ENCODE measurements around the gene ENO3. TPM values are rescaled to one million over a fixed set of nuclear protein-coding genes. Genes with fewer than 3 reads are reported as not detected.

ENO3 gene
- total RNA-seq, 1 donor from 2014 or later = 1,073 TPM

- DNase-seq (ENCODE audit: low read depth) = no peak
Measured at GRCh38 chr17:4936436-4936835, 14.5 kb upstream of the ENO3 start.

GRCh38 chr17:4937553-4937952 lies 13.4 kb upstream of the ENO3 start:
- no peak for DNase-seq (ENCODE audit: low read depth)

DNA sequence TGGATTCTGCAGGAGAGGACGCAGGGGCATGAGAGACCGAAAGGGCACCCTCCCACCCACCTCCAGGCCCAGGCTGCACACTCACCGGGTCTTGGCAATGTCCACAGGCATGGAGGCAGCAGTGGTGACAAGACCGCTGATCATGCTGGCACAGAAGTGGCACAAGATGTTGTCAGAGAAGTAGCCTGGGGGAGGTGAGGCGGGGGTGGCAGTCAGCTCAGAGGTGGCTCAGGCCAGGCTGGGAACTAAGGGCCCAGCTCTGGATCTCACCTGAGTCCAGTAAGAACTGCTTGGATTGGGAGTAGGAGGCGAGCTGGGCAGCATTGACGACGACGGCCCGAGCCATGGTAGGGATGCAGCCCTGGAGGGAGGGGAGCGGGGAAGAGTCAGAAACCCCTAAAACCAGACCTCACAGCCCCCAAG lies 12.8 kb upstream of the ENO3 start:
- no peak for DNase-seq (ENCODE audit: low read depth)

- DNase-seq (ENCODE audit: low read depth) = no peak
Measured at GRCh38 chr17:4938688-4939545, 12.0 kb upstream of the ENO3 start.

GRCh38 chr17:4939546-4939795 lies 11.4 kb upstream of the ENO3 start:
- DNase-seq (ENCODE audit: low read depth) = no peak

DNA sequence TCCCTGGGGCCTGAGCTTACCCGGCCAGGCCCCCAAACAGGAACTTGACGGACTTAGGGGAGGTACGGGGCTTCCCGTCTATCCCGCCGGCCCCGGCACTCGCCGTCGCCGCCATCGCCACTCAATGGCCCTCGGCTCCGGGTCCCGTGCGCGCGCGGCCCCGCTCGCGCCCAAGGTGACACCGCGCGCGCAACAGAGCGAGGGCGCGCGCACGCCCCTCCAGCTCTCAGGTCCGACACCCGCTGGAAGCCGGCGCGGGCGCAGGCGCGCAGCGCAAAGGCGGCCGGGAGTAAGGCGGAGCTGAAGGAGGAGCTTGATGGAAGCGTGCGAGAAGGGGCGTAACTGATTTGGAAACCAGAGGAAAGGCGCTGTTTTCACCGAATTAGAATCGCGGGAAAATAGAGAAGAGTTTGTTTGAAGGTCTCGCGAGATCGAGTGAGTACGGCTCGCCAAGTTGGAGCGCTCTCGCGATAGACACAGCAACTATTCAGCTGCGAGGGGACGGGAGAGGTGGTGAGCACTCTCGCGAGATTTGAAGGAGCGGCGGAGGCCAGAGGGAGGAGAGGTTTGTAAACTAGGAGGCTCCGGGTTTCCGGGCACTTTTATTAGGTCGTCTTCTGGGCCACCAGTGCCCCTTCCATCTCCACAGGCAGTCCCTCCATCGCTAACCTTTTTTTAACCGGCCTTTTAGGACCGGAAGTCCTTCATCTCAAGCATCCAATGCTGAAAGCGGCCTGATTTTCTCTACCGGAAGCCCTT lies 10.9 kb upstream of the ENO3 start, which contains the start of the genes RNF167 and SLC25A11:
TSS of gene RNF167 (plus strand) at position 473 of the 759 bp plus-strand sequence. CDS start 642 bp downstream, outside the sequence.
TSS of gene SLC25A11 (minus strand) at position 251 of the 759 bp plus-strand sequence. CDS start at position 115, 136 bp downstream.
- peak; percentile 99 for DNase-seq (ENCODE audit: low read depth)

- no peak for DNase-seq (ENCODE audit: low read depth)
Measured at GRCh38 chr17:4940555-4941318, 10.2 kb upstream of the ENO3 start.

- DNase-seq (ENCODE audit: low read depth) = no peak
Measured at GRCh38 chr17:4941319-4941610, 9.7 kb upstream of the ENO3 start.

DNA sequence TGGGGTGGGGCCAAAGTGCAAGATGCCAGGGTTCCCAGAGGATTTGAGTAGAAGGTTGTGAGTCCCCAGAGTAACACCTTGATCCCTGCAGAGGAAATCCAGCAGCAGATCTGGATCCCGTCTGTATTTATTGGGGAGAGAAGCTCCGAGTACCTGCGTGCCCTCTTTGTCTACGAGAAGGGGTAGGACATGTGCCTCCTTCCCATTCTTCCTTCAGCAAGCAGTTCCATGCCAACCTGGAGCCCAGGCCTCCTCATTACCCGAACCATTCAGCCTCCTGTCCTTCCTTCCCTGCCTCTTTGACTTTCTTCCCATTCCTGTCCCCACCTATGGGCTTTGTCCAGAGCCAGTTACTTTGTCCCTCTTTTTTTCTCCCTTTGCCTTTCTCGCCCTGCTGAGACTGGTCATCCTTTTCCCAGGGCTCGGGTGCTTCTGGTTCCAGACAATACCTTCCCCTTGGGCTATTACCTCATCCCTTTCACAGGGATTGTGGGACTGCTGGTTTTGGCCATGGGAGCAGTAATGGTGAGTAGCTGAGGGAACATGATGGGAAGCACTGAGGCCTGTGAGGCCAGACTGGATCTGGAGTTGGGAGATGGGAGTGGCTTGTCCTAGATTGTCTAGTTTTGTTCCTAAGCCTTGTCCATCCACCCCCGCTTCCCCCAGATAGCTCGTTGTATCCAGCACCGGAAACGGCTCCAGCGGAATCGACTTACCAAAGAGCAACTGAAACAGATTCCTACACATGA lies 8.0 kb upstream of the ENO3 start:
- DNase-seq (ENCODE audit: low read depth) = no peak

DNA sequence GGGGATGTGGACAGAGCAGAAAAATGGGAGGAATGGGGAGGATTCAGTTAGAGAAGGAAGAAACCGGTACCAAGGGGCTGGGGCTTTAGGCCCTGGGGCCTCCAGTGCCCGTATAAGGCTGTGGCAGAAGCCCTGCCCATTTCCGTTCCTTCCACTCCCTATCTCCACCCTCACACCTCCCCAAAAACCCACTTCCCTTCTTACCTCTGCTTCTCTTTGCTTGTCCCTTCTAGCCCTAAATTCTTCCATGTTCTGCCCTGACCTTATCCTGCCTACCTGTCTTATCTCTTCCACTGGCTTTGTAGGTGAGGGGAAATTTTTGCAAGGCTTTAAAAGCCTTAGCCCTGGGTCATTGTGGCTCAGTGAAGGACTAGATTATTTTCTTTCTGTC lies 6.8 kb upstream of the ENO3 start:
- no peak for DNase-seq (ENCODE audit: low read depth)

GRCh38 chr17:4944554-4945175 lies 6.3 kb upstream of the ENO3 start:
- no peak for DNase-seq (ENCODE audit: low read depth)

DNA sequence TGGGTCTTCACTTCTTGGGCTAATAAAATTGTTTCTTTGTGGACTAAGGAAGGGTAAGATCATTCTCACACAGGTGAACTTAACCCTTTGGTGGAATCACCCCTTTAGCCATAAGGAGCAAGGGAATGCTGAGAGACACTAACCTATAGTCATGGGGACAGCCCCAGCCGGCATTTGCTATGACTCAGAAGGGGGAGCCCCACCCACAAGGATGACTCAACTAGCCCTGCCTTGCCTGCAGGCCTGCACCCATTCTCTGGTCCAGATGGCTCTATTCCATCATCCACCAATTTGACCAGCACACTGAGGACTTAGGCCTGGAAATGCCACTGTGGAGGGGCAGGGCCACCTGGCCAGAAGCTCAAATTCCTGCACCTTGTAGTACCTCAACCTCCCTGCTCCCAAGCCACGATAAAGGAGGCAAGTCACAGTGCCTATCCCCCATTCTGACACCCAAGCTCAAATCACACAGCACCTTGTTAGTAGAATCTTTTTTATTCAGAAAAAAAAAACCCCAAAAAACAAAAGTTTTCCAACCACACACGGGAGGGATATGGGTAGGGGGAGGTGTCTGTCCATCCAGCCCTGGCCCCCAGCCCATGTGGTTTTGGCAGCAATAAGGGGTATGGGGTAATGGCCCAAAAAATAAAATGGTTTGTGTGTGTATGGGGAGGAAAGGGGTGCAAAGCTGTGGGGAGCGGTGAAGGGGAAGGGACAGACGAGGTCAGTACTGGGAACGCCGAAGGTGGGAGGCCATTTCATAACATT lies 5.6 kb upstream of the ENO3 start:
- peak; percentile 90 for DNase-seq (ENCODE audit: low read depth)

GRCh38 chr17:4945944-4946280 lies 5.0 kb upstream of the ENO3 start:
- peak; percentile 61 for DNase-seq (ENCODE audit: low read depth)

DNA sequence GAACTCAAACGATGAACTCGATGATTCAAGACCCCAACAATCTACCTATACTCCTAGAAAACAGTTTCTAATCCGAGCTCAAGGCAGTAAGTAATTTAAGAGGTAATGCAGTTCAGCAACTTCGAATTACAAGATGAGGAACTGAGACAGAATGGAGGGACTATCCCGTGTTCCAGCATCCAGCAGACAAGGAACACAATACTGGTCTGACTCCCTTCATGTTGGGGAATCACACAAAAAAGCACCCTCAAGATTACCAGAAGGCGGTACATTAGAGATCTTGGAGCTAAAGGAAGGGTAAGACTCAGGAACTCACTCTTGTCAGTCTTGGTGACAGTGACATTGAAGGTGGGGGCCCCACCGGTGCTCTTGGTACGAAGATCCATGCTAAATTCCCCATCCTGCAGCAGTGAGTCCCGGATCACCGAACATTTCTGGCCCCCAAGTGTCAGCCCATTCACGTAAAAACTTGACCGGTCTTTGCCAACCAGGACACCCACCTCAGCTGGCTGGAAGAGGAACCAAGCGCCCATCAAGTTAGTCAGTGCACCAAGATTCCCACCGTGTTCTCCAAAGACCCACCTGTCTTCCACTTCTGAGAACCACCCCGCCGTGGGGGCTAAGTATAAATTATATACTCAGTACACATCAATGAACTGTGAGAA lies 4.5 kb upstream of the ENO3 start:
- no peak for DNase-seq (ENCODE audit: low read depth)

DNA sequence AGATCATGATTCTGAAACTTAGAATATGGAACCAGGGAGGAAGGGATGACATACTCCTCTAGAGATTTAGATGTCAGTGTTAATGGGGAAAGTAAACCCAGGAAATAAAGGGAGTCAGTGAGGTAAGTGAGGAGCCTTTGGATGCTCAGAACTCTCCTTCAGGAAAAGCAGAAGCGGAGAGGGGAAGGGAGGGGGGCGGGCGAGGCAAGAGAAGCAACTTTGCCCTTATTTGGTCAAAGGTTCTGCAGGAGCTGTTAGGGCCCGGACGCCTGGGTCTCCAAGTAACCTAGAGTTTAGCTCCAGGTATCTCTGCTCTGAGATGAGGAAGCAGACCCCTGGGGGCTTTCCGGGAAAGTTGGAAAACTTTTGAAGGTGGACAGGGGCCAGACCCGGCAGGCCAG lies 3.9 kb upstream of the ENO3 start:
- peak; percentile 41 for DNase-seq (ENCODE audit: low read depth)

DNA sequence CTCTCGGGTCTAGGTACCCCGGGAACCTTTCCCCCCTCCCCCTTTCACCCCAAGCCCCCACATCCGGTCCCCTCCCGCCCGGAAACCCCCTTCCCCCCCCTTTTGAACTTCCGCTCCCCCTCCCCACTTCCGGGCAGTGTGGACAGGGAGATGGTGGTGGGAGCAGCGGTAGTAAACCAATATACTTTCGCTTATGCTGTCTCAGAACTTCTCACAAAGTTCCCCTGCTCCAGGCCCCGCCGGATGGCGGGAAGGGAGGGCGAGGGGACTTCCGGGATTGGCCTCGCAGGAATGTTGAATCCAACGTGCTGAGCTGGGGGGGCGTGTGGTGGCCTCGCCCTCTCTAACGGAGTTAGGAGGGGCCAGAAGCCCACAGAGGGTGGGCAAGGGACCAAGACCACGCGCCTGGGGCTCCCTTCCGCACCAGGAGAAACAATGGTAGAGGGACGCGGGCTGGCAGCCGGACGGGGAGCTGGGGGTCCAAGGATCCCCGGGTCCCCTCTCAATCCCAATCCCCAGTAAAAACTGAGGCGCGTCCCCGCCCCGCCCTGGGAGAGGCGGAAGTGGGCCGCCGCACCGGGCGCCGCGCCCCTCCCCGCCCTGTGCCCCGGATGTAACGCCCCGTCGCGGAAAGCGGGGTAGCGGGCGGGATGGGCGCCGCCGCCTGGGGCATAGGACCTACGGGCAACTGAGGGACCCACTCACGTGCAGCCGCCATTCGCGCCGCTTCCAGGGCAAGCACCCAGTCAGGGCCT lies 3.3 kb upstream of the ENO3 start:
- peak; percentile 62 for DNase-seq (ENCODE audit: low read depth)

DNA sequence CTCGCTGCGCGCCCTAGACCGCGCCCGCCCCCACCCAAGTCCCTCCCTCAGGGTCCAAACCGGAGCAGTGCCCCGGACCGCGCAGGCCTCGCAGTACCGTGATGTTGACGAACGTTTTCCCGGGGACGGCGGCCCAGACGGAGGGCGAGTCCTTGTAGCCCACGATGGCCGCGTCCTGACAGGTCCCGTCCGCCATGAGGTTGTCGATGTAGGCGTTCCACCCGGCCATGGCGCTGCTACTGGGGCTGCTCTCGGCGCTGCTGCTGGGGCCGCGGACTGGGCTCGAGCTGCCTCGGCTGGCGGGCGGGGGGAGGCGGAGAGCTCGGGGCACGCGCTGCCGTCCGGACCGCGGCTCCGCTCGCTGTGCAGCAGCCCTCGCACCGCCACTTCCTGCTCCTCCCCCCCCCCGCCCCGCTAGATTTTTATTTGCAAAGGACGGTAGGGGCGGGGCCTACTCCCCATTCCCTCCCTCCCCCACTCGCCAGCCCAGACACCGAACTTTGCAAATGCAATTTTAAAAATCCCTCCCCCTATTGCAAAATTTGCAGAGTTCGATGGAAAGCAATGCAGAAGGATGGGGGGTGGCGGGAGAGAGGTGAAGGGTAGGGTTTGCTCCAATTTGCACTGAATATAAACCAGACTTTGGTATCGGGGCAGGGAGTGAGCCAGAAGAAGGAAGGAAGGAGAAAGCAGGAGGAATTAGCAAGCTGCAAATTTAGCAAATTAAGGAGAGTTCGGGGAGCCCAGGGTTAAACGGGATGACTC lies 2.6 kb upstream of the ENO3 start, which contains the start of gene PFN1:
TSS of gene PFN1 (minus strand) at position 365 of the 765 bp plus-strand sequence. CDS start at position 229, 136 bp downstream.
- DNase-seq (ENCODE audit: low read depth) = peak; percentile 89

- DNase-seq (ENCODE audit: low read depth) = peak; percentile 88
Measured at GRCh38 chr17:4948931-4949320, 2.0 kb upstream of the ENO3 start.

All from myocyte (in vitro differentiated cells).